ENCODE data around the gene POMT1.

POMT1 gene

DNA sequence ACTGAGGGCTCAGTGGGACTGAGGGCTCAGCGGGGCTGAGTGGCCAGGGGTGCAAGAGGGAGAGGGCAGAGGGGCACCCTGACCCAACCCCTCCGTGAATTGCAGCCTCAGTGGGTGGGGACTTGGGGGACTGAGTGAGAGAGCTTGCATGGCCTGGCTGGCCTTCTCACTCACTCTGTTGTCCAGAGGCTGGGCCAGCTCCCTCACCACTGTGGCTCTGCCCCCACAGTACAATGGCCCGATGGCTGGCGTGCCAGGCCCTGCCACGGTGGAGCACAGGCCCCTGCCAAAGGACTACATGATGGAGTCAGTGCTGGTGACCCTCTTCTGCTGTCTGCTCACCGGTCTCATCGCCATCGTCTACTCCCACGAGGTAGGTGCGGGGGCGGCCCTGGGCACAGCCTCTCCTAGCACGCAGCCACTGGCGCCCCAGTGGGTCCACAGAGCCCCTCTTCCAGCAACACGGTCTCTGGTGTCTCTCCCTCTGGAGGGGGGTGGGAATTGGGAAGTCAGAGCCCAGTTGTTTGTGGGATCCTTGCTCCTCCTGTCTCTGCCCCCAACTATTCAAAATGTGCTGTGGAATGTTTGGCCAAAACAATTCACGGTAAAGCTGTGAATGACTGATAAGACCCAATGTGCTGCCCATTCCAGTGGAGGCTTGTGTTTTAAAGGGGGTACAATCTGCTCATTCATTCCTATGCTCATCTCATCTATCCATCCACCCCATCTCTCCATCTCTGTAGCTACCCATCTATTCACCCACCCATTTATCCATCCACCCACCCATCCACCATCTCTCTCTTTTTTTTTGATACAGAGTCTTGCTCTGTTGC is 53.3 kb downstream of the POMT1 start:
- DNase-seq: no peak

DNA sequence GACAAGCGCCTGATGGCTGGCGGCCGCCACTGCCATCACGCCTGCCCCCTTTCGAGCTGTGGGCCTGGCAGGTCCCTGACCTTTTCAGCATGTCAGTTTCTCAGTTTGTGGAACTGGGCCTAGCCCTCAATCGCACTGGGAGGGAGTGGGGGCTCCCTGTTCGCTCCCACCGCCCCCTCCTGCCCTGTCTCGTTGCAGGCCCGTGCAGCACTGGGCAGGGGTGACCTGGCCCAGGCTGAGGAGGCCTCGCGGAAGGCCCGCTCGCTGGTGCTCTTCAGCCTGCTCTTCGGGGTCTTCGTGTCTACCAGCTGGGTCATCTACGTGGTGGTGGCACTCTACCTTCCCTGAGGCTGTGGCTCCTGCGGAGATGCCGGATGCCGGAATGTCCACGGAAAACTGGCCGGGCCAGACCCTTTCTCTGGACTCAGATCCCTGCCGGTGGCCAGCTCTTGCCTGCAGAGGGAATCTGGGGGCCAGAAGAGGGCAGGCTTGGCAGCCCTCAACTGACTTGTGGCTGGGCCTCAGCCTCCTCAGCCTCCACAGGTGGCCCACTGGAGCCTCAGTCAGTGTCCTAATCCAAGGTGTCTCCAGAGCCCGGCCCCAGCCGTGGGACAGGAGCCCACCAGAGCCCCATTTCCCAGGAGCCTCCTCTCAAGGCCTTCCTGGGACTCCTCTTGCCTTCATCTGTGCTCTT is 55.3 kb downstream of the POMT1 start:
- DNase-seq: no peak

GRCh38 chr9:131559421-131560000 is 56.8 kb downstream of the POMT1 start:
- no peak for DNase-seq

DNA sequence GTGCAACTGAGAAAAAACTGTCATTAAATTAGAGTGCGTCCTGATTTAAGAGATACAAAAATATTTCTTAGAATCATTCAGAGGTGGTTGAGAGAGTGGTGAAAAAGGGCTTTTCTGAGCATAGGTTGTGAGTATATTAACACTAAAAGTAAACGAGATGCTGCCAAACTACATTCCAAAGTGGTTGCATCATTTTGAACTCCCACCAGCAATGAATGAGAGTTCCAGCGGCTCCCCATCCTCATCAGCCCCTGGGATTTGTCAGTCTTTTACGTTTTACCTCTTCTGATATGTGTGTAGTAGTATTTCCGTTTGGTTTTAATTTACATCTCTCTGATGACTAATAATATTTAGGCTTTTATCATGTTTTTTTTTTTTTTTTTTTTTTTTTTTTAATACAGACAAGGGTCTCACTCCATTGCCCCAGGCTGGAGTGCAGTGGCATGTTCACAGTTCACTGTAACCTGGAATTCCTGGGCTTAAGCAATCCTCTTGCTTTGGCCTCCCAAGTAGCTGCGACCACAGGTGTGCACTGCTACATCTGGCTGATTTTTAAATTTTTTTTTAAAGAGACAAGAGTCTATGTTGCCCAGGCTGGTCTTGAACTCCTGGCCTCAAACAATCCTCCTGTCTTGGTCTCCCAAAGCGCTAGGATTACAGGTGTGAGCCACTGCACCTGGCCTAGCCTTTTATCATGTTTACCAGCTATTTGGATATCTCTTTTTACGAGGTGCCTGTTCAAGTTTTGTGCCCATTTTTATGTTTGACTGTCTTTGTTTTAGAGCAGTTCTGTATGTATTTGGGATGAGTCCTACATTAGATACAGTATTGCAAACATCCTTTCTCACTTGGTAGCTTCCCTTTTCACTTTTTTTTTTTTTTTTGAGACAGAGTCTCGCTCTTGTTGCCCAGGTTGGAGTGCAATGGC is 59.6 kb downstream of the POMT1 start:
- DNase-seq: peak; percentile 49

- no peak for DNase-seq
Measured at GRCh38 chr9:131565369-131565768, 62.7 kb downstream of the POMT1 start.

GRCh38 chr9:131566158-131566557 is 63.4 kb downstream of the POMT1 start:
- DNase-seq: no peak

- no peak for DNase-seq
Measured at GRCh38 chr9:131567910-131568309, 65.2 kb downstream of the POMT1 start.

Measured in fibroblast of skin of right biceps (primary cell).